Muscle layer of colon (tissue), 2 donors: ENCODE results near the gene TMEM164.

ENCODE experiments used
- H3K27ac ChIP-seq: one replicate; pipeline ENCODE4 v1.7.0; 2013; ENCODE audit warnings: low read depth, mild to moderate bottlenecking, low read length, moderate library complexity
- H3K27me3 ChIP-seq, 2 donors: one replicate each; pipeline ENCODE4 v1.7.0; 2013; ENCODE audit warnings: low read length in 2 of 2, mild to moderate bottlenecking in 2 of 2; ENCODE audit not compliant: insufficient read depth in 2 of 2, control insufficient read depth in 1 of 2
- H3K36me3 ChIP-seq: one replicate; pipeline ENCODE4 v1.7.0; 2013; ENCODE audit warnings: mild to moderate bottlenecking, low read length; ENCODE audit not compliant: insufficient read depth
- H3K4me1 ChIP-seq: one replicate; pipeline ENCODE4 v1.7.0; 2013; ENCODE audit warnings: mild to moderate bottlenecking, low read length; ENCODE audit not compliant: insufficient read depth
- H3K4me3 ChIP-seq, 2 donors: one replicate each; pipeline ENCODE4 v1.7.0; 2013; ENCODE audit warnings: low read length in 2 of 2, low read depth in 1 of 2, mild to moderate bottlenecking in 1 of 2, moderate library complexity in 1 of 2
- H3K9ac ChIP-seq: one replicate; pipeline ENCODE4 v1.7.0; 2013; ENCODE audit warnings: low read length
- H3K9me3 ChIP-seq: one replicate; pipeline ENCODE4 v1.7.0; 2013; ENCODE audit warnings: mild to moderate bottlenecking, low read length
- donor health status: abdominal sarcoma.
- donor health status: Adenocarcinoma of cecum.

The TMEM164 gene

GRCh38 chrX:110022599-110023448 is 19.9 kb downstream of the TMEM164 start:
- no peaks in the 10 kb centered on the region for H3K4me1 ChIP-seq
- no peak overlapping the region for H3K9ac ChIP-seq
- no peak overlapping the region for H3K4me3 ChIP-seq
- H3K27me3 ChIP-seq = no peaks in the 10 kb centered on the region
- no peak overlapping the region for H3K27ac ChIP-seq
- H3K36me3 ChIP-seq = no peaks in the 10 kb centered on the region
- H3K9me3 ChIP-seq = no peaks in the 10 kb centered on the region

- H3K4me3 ChIP-seq = no peak overlapping the region
- no peak overlapping the region for H3K9ac ChIP-seq
- no peaks in the 10 kb centered on the region for H3K36me3 ChIP-seq
- no peaks in the 10 kb centered on the region for H3K27me3 ChIP-seq
- H3K9me3 ChIP-seq = no peaks in the 10 kb centered on the region
- no peaks in the 10 kb centered on the region for H3K4me1 ChIP-seq
- no peak overlapping the region for H3K27ac ChIP-seq
Observed at GRCh38 chrX:110025395-110025794, 22.5 kb downstream of the TMEM164 start.

GRCh38 chrX:110026099-110026844 is 23.4 kb downstream of the TMEM164 start:
- Histone ChIP-seq H3K4me3 (no peak overlapping the region), H3K4me1 (no peaks in the 10 kb centered on the region), H3K9ac (no peak overlapping the region), H3K9me3 (no peaks in the 10 kb centered on the region), H3K27ac (no peak overlapping the region), H3K36me3 (no peaks in the 10 kb centered on the region), H3K27me3 (no peaks in the 10 kb centered on the region)

- Histone ChIP-seq H3K27me3 (peaks cover 0 to 4% of the 10 kb centered on the region in 2 donors), H3K4me1 (no peaks in the 10 kb centered on the region), H3K9me3 (no peaks in the 10 kb centered on the region), H3K36me3 (no peaks in the 10 kb centered on the region), H3K9ac (no peak overlapping the region), H3K4me3 (no peak overlapping the region), H3K27ac (no peak overlapping the region)
Observed at GRCh38 chrX:110032534-110033147, 29.7 kb downstream of the TMEM164 start.

- Histone ChIP-seq H3K27ac (no peak overlapping the region), H3K4me3 (no peak overlapping the region), H3K9ac (no peak overlapping the region), H3K36me3 (no peaks in the 10 kb centered on the region), H3K4me1 (no peaks in the 10 kb centered on the region), H3K27me3 (peaks cover 0 to 4% of the 10 kb centered on the region in 2 donors), H3K9me3 (no peaks in the 10 kb centered on the region)
Observed at GRCh38 chrX:110034036-110034435, 31.1 kb downstream of the TMEM164 start.

GRCh38 chrX:110036162-110037033 is 33.5 kb downstream of the TMEM164 start:
- no peak overlapping the region for H3K4me3 ChIP-seq
- H3K27ac ChIP-seq = no peak overlapping the region
- peaks cover 0 to 4% of the 10 kb centered on the region in 2 donors for H3K27me3 ChIP-seq
- no peaks in the 10 kb centered on the region for H3K36me3 ChIP-seq
- H3K9me3 ChIP-seq = no peaks in the 10 kb centered on the region
- H3K9ac ChIP-seq = no peak overlapping the region
- no peaks in the 10 kb centered on the region for H3K4me1 ChIP-seq

GRCh38 chrX:110037178-110037577 is 34.3 kb downstream of the TMEM164 start:
- Histone ChIP-seq H3K4me3 (no peak overlapping the region), H3K9ac (no peak overlapping the region), H3K4me1 (no peaks in the 10 kb centered on the region), H3K36me3 (no peaks in the 10 kb centered on the region), H3K27me3 (peaks cover 0 to 4% of the 10 kb centered on the region in 2 donors), H3K27ac (no peak overlapping the region), H3K9me3 (no peaks in the 10 kb centered on the region)

GRCh38 chrX:110038900-110039299 is 36.0 kb downstream of the TMEM164 start:
- Histone ChIP-seq H3K4me1 (no peaks in the 10 kb centered on the region), H3K27me3 (no peaks in the 10 kb centered on the region), H3K27ac (no peak overlapping the region), H3K4me3 (no peak overlapping the region), H3K9me3 (no peaks in the 10 kb centered on the region), H3K36me3 (no peaks in the 10 kb centered on the region), H3K9ac (no peak overlapping the region)

- H3K4me3 ChIP-seq = no peak overlapping the region
- no peak overlapping the region for H3K9ac ChIP-seq
- no peak overlapping the region for H3K27ac ChIP-seq
- no peaks in the 10 kb centered on the region for H3K9me3 ChIP-seq
- no peaks in the 10 kb centered on the region for H3K36me3 ChIP-seq
- no peaks in the 10 kb centered on the region for H3K27me3 ChIP-seq
- peaks cover 5% of the 10 kb centered on the region for H3K4me1 ChIP-seq
Observed at GRCh38 chrX:110041980-110042379, 39.1 kb downstream of the TMEM164 start.

- H3K4me3 ChIP-seq = no peak overlapping the region
- H3K9me3 ChIP-seq = no peaks in the 10 kb centered on the region
- peaks cover 5% of the 10 kb centered on the region for H3K4me1 ChIP-seq
- no peak overlapping the region for H3K27ac ChIP-seq
- H3K36me3 ChIP-seq = no peaks in the 10 kb centered on the region
- no peaks in the 10 kb centered on the region for H3K27me3 ChIP-seq
- H3K9ac ChIP-seq = no peak overlapping the region
Observed at GRCh38 chrX:110042496-110042895, 39.6 kb downstream of the TMEM164 start.

- Histone ChIP-seq H3K36me3 (no peaks in the 10 kb centered on the region), H3K4me1 (peaks cover 5% of the 10 kb centered on the region), H3K4me3 (no peak overlapping the region), H3K9ac (no peak overlapping the region), H3K27me3 (no peaks in the 10 kb centered on the region), H3K9me3 (no peaks in the 10 kb centered on the region), H3K27ac (no peak overlapping the region)
Observed at GRCh38 chrX:110043506-110043905, 40.6 kb downstream of the TMEM164 start.
